GM10266 (cell line): ENCODE data around the gene SNRK.

Source experiments
- DNase-seq: peaks from one replicate; pipeline ENCODE4 v3.0.0; 2012; ENCODE audit errors: extremely low spot score
- TF ChIP-seq, protein P1 (sequence below): IDR thresholded peaks from 2 replicates; pipeline ENCODE4 v1.5.1; 2012; ENCODE audit warnings: mild to moderate bottlenecking, low read depth; ENCODE audit not compliant: control insufficient read depth, insufficient read depth; ENCODE audit errors: missing control alignments

Gene SNRK

DNA sequence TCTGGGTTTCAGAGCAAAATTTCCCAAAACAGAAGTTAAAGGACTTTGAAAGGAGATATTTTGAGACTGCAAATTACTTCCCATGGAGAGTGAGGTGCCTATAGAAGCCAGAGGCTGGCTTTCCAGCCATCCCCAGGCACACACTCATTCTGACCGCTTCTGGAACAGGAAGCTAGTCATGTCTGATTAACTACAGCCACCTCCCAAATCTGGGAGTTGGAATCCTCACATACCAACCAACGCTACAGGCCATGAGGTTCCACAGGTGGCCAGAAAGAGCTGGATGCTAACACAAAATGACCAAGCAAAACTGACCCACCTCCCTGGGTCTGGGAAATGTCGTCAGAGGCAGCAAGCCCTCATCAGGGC is 87.2 kb downstream of the SNRK start:
- TF ChIP-seq, protein P1, sequence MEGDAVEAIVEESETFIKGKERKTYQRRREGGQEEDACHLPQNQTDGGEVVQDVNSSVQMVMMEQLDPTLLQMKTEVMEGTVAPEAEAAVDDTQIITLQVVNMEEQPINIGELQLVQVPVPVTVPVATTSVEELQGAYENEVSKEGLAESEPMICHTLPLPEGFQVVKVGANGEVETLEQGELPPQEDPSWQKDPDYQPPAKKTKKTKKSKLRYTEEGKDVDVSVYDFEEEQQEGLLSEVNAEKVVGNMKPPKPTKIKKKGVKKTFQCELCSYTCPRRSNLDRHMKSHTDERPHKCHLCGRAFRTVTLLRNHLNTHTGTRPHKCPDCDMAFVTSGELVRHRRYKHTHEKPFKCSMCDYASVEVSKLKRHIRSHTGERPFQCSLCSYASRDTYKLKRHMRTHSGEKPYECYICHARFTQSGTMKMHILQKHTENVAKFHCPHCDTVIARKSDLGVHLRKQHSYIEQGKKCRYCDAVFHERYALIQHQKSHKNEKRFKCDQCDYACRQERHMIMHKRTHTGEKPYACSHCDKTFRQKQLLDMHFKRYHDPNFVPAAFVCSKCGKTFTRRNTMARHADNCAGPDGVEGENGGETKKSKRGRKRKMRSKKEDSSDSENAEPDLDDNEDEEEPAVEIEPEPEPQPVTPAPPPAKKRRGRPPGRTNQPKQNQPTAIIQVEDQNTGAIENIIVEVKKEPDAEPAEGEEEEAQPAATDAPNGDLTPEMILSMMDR = no peak
- DNase-seq = no peak

DNA sequence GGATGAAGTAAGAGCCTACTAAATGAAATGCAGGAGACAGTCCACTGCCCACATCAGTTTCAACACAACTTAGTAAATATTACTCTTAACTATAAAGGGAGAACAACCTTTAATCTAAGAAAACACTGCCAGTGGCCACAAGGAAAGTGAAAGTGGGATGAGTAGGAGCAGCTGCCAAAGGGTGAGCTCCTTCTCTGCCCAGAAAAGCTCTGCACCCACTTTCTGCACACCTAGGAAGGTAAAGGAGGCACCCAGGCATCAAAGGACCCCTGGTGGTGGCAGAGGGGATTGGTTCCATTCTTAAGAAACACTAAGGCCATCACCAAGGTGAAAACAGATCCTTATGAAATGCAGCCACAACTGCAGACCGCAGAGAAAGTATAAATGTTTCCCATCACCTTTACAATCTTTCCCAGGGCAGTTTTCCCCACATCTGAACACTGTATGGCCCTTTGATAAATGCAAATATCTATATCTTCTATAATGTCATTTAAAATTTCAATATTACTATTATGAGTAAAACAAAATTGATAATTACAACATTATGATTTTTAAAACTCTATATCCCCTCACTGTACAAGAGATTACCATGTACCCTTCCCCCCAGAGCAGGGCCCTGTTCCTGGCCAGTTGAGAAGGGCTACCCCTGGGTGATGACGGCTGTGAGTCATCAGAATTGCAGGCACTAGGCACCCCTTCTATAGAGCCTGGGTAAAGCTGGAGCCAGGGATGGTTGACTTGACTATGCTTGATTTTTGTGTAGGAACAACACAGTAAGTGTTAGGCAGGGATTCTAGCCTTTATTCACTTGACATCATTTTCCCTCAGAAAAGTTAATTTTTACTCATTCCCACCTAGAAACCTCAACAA is 92.0 kb downstream of the SNRK start:
- TF ChIP-seq, protein P1 = peak; percentile 82
- peak; percentile 69 for DNase-seq

DNA sequence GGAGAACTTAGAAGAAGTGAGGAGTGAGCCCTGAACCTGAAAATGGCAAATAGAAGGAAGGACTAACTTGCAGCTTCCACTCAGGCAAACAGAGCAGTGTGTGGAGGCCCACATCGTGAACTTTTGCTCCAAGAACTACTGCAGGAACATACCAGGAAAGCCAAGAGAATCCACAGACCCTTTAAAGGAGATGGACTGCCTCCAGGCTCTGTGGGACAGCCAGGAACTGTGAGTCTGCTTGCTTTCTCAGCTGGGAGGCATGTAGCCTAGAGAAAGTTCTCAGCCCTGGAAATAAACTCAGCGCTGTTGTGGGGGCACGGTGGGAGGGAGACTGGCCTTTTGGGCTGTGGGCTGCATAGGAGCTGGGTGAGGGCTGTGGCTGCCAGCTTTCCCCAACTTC is 93.0 kb downstream of the SNRK start:
- TF ChIP-seq, protein P1 = no peak
- no peak for DNase-seq

DNA sequence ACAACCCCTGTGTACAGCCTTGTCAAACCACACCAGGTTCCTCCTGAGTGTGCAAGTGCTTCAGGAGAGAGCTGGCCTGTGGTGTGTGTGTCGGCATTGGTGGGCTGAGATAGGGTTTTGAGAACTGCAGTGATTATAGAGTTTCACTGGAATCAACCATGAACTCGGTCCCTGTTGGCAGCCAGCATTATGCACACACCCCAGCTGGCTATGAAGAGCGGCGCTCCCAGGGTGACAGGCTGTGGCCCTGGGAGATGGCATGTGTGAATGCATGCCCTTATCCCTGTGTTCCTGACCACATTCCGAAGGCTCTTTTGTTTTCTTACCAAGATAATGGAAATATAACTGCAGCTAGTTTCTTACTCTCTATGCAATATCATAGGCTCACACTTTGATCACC is 101.8 kb downstream of the SNRK start:
- TF ChIP-seq, protein P1 = no peak

DNA sequence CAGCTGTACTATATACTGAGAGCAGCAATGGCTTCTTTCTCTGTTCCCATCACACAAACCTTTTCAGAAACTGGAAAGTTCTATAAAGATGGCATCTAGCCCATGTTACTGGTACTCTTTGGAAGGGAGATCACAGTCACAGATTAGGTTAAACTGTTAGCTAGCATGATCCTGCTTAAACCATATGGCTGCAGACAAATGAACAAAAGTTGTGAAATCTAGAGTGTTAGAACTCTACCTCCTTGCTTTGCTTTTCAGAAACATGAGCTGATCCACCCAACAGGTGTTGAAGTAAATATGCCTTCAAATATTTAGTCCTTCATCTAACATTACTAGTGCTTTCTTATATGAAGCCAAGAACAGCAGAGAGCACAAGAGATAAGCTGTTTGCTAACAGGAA is 102.6 kb downstream of the SNRK start:
- DNase-seq = no peak
- TF ChIP-seq, protein P1 = no peak

More for the DNA sequence above, 101.8 kb downstream of the SNRK start:
- no peak for DNase-seq

DNA sequence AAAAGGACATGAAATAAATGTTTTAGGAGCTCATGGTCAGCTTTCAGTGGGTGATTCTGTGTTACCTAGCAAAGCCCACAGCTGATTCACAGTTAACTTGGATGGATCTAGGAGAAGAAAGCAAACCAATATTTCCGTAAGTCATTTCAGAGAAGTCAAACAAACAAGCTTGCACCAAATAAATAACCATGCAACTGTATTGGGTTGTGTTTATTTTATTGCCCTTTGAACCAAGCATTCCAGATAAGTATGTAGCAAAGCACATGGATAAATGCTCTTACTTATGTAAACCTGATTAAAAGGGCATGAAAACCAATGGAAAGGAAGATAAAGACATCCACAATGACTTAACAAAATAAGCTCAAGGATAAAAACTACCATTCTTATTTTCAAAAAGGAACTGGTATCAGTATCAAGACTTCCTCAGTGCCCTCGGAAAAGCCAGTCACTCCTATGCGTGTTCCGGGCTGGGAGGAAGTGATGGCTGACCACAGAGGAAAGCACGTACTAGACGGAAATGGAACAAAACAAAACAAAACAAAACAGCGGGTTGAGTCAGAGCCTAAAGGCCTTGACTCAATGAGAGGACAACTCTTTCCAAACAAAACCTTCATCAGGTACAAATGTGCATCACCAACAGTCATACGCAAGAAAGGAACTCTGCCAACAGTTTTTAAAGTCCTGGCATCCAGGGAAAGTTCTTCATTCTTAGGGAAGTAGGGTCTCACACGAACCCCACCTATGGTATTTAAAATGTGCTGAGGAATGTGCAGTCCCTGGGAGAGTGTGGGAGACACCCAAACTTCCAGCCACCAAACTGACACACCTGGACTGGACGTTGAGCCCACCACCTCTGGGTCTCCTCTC is 103.3 kb downstream of the SNRK start:
- TF ChIP-seq, protein P1 = no peak
- no peak for DNase-seq

DNA sequence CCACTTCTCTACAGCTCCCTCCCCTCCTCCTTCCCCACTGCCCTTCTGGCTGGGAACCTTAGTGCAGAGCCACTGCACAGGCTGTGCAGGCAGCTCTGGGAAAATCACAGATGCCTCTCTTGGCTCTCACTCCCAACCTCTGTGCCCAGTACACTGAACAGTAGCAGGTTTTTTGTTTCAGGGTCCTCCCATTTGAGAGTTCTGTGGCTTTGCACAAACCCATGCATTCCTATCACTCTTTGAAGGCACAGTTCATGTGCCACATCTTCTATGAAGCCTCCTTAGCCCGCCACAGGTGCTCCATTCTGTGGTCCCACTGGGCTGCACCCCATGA is 103.9 kb downstream of the SNRK start:
- TF ChIP-seq, protein P1 = no peak

More for the DNA sequence above, 103.9 kb downstream of the SNRK start:
- no peak for DNase-seq
